ENCODE results near the gene GPR158.

Gene GPR158

GRCh38 chr10:25642721-25643120, 467.9 kb downstream of the GPR158 start:
- DNase-seq (ENCODE audit: low spot score) = no peak
- Histone ChIP-seq H3K27ac (no peak overlapping the region), H3K4me3 (no peak overlapping the region)
- no peak for TF ChIP-seq CTCF (IDR thresholded peaks at IDR 0.05)

GRCh38 chr10:25646371-25646770, 471.6 kb downstream of the GPR158 start:
- no peak overlapping the region for H3K27ac ChIP-seq
- H3K4me3 ChIP-seq = no peak overlapping the region
- DNase-seq (ENCODE audit: low spot score) = no peak
- TF ChIP-seq CTCF (IDR thresholded peaks at IDR 0.05) = no peak

- Histone ChIP-seq H3K27ac (no peak overlapping the region), H3K4me3 (no peak overlapping the region)
- no peak for TF ChIP-seq CTCF (IDR thresholded peaks at IDR 0.05)
- no peak for DNase-seq (ENCODE audit: low spot score)
Observed at GRCh38 chr10:25651534-25651933, 476.7 kb downstream of the GPR158 start.

Data from coronary artery (tissue), 2 donors.